HEK293T (cell line): ENCODE data around the gene HRH4.

Experiments used
- ARNT ChIP-seq: fragments of 450-650 bp; IDR thresholded peaks from 2 replicates; pipeline ENCODE4 v1.6.1; 2017; ENCODE audit warnings: mild to moderate bottlenecking
- CTBP1 ChIP-seq: fragments of 450-650 bp; IDR thresholded peaks from 2 replicates; pipeline ENCODE4 v1.6.1; 2016; ENCODE audit warnings: borderline replicate concordance
- FOXA1 ChIP-seq: fragments of 450-650 bp; IDR thresholded peaks from 2 replicates; pipeline ENCODE4 v1.6.1; 2016; ENCODE audit warnings: mild to moderate bottlenecking
- L3MBTL2 ChIP-seq: fragments of 450-650 bp; conservative IDR thresholded peaks from 2 replicates; pipeline ENCODE4 v1.6.1; 2016; ENCODE audit warnings: mild to moderate bottlenecking
- NFRKB ChIP-seq: fragments of 450-650 bp; IDR thresholded peaks from 2 replicates; pipeline ENCODE4 v1.6.1; 2016; ENCODE audit warnings: mild to moderate bottlenecking, moderate library complexity
- SP1 ChIP-seq: fragments of 450-650 bp; IDR thresholded peaks from 2 replicates; pipeline ENCODE4 v1.6.1; 2017
- SUZ12 ChIP-seq: fragments of 450-650 bp; IDR thresholded peaks from 2 replicates; pipeline ENCODE4 v1.6.1; 2016; ENCODE audit warnings: mild to moderate bottlenecking

DNA sequence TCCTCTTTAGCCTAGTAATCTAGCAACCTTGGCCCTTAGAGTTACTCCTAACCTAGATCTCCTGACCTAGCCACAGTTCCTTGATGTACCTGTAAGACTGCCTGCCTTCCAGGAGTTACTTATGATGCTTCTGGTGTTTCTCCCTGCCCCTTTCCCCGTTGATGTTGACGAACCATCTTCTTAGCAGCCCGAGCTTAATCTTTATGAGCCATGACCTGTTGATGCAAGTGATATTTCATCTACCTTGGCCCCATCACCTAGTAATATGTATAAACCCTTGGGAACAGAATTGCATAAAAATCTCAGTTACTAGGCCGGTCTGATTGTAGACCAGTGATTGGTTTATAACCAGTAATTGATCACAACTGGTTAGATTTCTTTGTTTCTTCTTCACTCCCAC, 31.2 kb upstream of the HRH4 start:
- no peak for TF ChIP-seq SP1
- TF ChIP-seq CTBP1, result no peak
- no peak for TF ChIP-seq ARNT
- no peak for TF ChIP-seq NFRKB
- TF ChIP-seq FOXA1, result no peak
- TF ChIP-seq SUZ12, result no peak
- no peak for TF ChIP-seq L3MBTL2
